SK-N-MC (cell line): Measurements from ENCODE around the gene CEACAM18.

ENCODE experiments used
- EZH2 ChIP-seq: fragments of 200-600 bp; sonication (generic); IDR thresholded peaks from one replicate; pipeline ENCODE4 v1.6.1; 2017; ENCODE audit warnings: antibody characterized with exemption
- POLR2AphosphoS5 ChIP-seq: IDR thresholded peaks from 2 replicates; pipeline ENCODE4 v1.6.1; 2012; ENCODE audit warnings: mild to moderate bottlenecking, low read depth, low read length, borderline replicate concordance

DNA sequence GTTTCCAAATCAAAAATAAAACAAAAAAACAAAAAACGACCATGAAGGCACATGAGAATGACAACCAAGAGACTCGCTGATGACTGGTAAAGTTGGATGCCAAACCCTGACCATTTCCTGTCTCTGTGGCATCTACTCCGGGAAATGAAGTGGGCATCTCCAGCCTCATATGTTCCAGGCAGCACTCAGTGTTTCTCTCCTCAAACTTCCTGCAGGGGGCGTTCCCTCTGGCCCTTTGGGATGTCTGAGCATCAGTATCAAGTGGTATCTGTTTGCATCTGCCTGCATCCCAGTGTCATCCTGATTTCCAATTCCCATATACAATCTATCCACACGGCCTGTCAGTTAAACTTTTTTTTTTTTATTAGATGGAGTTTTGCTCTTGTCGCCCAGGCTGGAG, 33.0 kb downstream of the CEACAM18 start:
- TF ChIP-seq POLR2AphosphoS5, result no peak
- TF ChIP-seq EZH2, result no peak
